HEK293T (cell line): Measurements from ENCODE around the gene NLRP3.
"Not testable (repeated sequence)": the region's sequence is repeated elsewhere in the genome, so short reads cannot be mapped to it uniquely, and the experiment has no call there.

Experiments
- CTCF ChIA-PET: fragments of 350-600 bp; formaldehyde crosslinking; extraction: SDS; loops from one replicate; lab custom pipeline; 2021; ENCODE audit warnings: antibody characterized with exemption, inconsistent platforms; lab: Yijun Ruan, JAX
- POLR2A ChIA-PET: fragments of 350-600 bp; formaldehyde crosslinking; extraction: SDS; loops from one replicate; lab custom pipeline; 2020; ENCODE audit warnings: antibody characterized with exemption, inconsistent platforms; lab: Yijun Ruan, JAX
- DNase-seq: peaks from one replicate; pipeline ENCODE4 v3.0.0; 2012; ENCODE audit warnings: mixed read lengths; ENCODE audit errors: extremely low spot score
- ARNT ChIP-seq: fragments of 450-650 bp; IDR thresholded peaks from 2 replicates; pipeline ENCODE4 v1.6.1; 2017; ENCODE audit warnings: mild to moderate bottlenecking
- BHLHE40 ChIP-seq: fragments of 450-650 bp; IDR thresholded peaks from 2 replicates; pipeline ENCODE4 v1.6.1; 2016; ENCODE audit warnings: mild to moderate bottlenecking, moderate library complexity, borderline replicate concordance
- CTBP1 ChIP-seq: fragments of 450-650 bp; IDR thresholded peaks from 2 replicates; pipeline ENCODE4 v1.6.1; 2016; ENCODE audit warnings: borderline replicate concordance
- ELF4 ChIP-seq: fragments of 450-650 bp; IDR thresholded peaks from 2 replicates; pipeline ENCODE4 v1.6.1; 2017; ENCODE audit warnings: antibody characterized with exemption
- FOXA1 ChIP-seq: fragments of 450-650 bp; IDR thresholded peaks from 2 replicates; pipeline ENCODE4 v1.6.1; 2016; ENCODE audit warnings: mild to moderate bottlenecking
- FOXK2 ChIP-seq: fragments of 450-650 bp; IDR thresholded peaks from 2 replicates; pipeline ENCODE4 v1.6.1; 2016; ENCODE audit warnings: mild to moderate bottlenecking
- FOXM1 ChIP-seq: fragments of 450-650 bp; IDR thresholded peaks from 2 replicates; pipeline ENCODE4 v1.6.1; 2017; ENCODE audit warnings: mild to moderate bottlenecking, borderline replicate concordance
- HDGF ChIP-seq: fragments of 450-650 bp; IDR thresholded peaks from 2 replicates; pipeline ENCODE4 v1.6.1; 2017; ENCODE audit warnings: antibody characterized with exemption, borderline replicate concordance
- L3MBTL2 ChIP-seq: fragments of 450-650 bp; conservative IDR thresholded peaks from 2 replicates; pipeline ENCODE4 v1.6.1; 2016; ENCODE audit warnings: mild to moderate bottlenecking
- LEF1 ChIP-seq: fragments of 450-650 bp; IDR thresholded peaks from 2 replicates; pipeline ENCODE4 v1.6.1; 2017; ENCODE audit warnings: mild to moderate bottlenecking, borderline replicate concordance
- NFRKB ChIP-seq: fragments of 450-650 bp; IDR thresholded peaks from 2 replicates; pipeline ENCODE4 v1.6.1; 2016; ENCODE audit warnings: mild to moderate bottlenecking, moderate library complexity
- PKNOX1 ChIP-seq: fragments of 450-650 bp; IDR thresholded peaks from 2 replicates; pipeline ENCODE4 v1.6.1; 2016
- SP1 ChIP-seq: fragments of 450-650 bp; IDR thresholded peaks from 2 replicates; pipeline ENCODE4 v1.6.1; 2017
- SUZ12 ChIP-seq: fragments of 450-650 bp; IDR thresholded peaks from 2 replicates; pipeline ENCODE4 v1.6.1; 2016; ENCODE audit warnings: mild to moderate bottlenecking
- TARDBP ChIP-seq: fragments of 450-650 bp; IDR thresholded peaks from 2 replicates; pipeline ENCODE4 v1.6.1; 2016
- ZNF384 ChIP-seq: fragments of 450-650 bp; IDR thresholded peaks from 2 replicates; pipeline ENCODE4 v1.6.1; 2016

Gene NLRP3

GRCh38 chr1:247371801-247372259 lies 44.1 kb upstream of the NLRP3 start:
- DNase-seq = no peak
- ChIA-PET CTCF (no interaction called here), POLR2A (no interaction called here)
- TF ChIP-seq LEF1 (no peak), ZNF384 (no peak), NFRKB (no peak), ARNT (no peak), FOXM1 (no peak), ELF4 (no peak), CTBP1 (no peak), SP1 (no peak), TARDBP (no peak), HDGF (no peak), FOXA1 (no peak), L3MBTL2 (no peak), PKNOX1 (no peak), BHLHE40 (no peak), SUZ12 (no peak), FOXK2 (no peak)

- TF ChIP-seq SP1 (no peak), SUZ12 (no peak), LEF1 (no peak), NFRKB (no peak), ZNF384 (no peak), CTBP1 (no peak), ELF4 (no peak), ARNT (no peak), PKNOX1 (no peak), L3MBTL2 (no peak), FOXK2 (no peak), TARDBP (no peak), FOXA1 (no peak), HDGF (no peak), FOXM1 (no peak), BHLHE40 (no peak)
- DNase-seq = no peak
- ChIA-PET POLR2A (no interaction called here), CTCF (no interaction called here)
These were observed 42.2 kb upstream of the NLRP3 start for GRCh38 chr1:247373721-247374141.

GRCh38 chr1:247374651-247375334 lies 41.2 kb upstream of the NLRP3 start:
- CTCF ChIA-PET, DNase-seq, POLR2A ChIA-PET: not testable (repeated sequence)

- TF ChIP-seq ZNF384 (no peak), FOXA1 (no peak), CTBP1 (no peak), BHLHE40 (no peak), HDGF (no peak), FOXM1 (no peak), SP1 (no peak), ELF4 (no peak), FOXK2 (no peak), L3MBTL2 (no peak), SUZ12 (no peak)
- ChIA-PET CTCF (no interaction called here), POLR2A (no interaction called here)
- DNase-seq = no peak
These were observed 40.2 kb upstream of the NLRP3 start for GRCh38 chr1:247375747-247376146.

- POLR2A ChIA-PET = no interaction called here
- TF ChIP-seq FOXM1 (no peak), FOXK2 (no peak), BHLHE40 (no peak), LEF1 (no peak), L3MBTL2 (no peak), HDGF (no peak), PKNOX1 (no peak), ZNF384 (no peak), CTBP1 (no peak), SUZ12 (no peak)
- CTCF ChIA-PET = no interaction called here
- no peak for DNase-seq
These were observed 39.3 kb upstream of the NLRP3 start for GRCh38 chr1:247376659-247377058.

GRCh38 chr1:247377656-247378055 lies 38.3 kb upstream of the NLRP3 start:
- POLR2A ChIA-PET, DNase-seq, CTCF ChIA-PET: not testable (repeated sequence)
